ENCODE results near the gene CTDSPL.

CTDSPL gene

GRCh38 chr3:37864904-37865303, 3.2 kb downstream of the CTDSPL start:
- Histone ChIP-seq H3K9me2 (replicated peaks; ENCODE audit: insufficient read depth, low read length) (no peaks in the 10 kb centered on the region), H3K9ac (ENCODE audit: low read length) (no peak overlapping the region), H3K27ac (ENCODE audit: low read length) (no peak overlapping the region), H3K79me2 (ENCODE audit: low read length) (no peaks in the 10 kb centered on the region), H3K27me3 (replicated peaks; ENCODE audit: insufficient read depth, low read length) (no peaks in the 10 kb centered on the region), H3K4me2 (ENCODE audit: low read depth, low read length) (no peak overlapping the region), H3K36me3 (replicated peaks; ENCODE audit: insufficient read depth, low read length) (no peaks in the 10 kb centered on the region), H3F3A (ENCODE audit: insufficient read depth, low read length) (no peaks in the 10 kb centered on the region), H2AFZ (ENCODE audit: low read length) (no peak overlapping the region), H4K20me1 (ENCODE audit: insufficient read depth, low read length) (no peaks in the 10 kb centered on the region), H3K4me1 (ENCODE audit: low read length) (peaks cover 2% of the 10 kb centered on the region; the same call in 1 of the 2 replicates), H3K9me3 (replicated peaks; ENCODE audit: insufficient read depth, low read length) (no peaks in the 10 kb centered on the region), H3K4me3 (ENCODE audit: low read length) (no peak overlapping the region)
- DNase-seq, result peak; percentile 36
- no peak for TF ChIP-seq EZH2phosphoT487 (IDR thresholded peaks at IDR 0.05; ENCODE audit: low read length)
- 0 out of 2 replicates have a peak, but pooled peaks have one; percentile 7 for TF ChIP-seq CTCF (IDR thresholded peaks at IDR 0.05; ENCODE audit: low read length)

- Histone ChIP-seq H4K20me1 (ENCODE audit: insufficient read depth, low read length) (no peaks in the 10 kb centered on the region), H3K9me3 (replicated peaks; ENCODE audit: insufficient read depth, low read length) (no peaks in the 10 kb centered on the region), H2AFZ (ENCODE audit: low read length) (no peak overlapping the region), H3F3A (ENCODE audit: insufficient read depth, low read length) (no peaks in the 10 kb centered on the region), H3K36me3 (replicated peaks; ENCODE audit: insufficient read depth, low read length) (no peaks in the 10 kb centered on the region), H3K4me1 (ENCODE audit: low read length) (no peaks in the 10 kb centered on the region), H3K4me2 (ENCODE audit: low read depth, low read length) (no peak overlapping the region), H3K27me3 (replicated peaks; ENCODE audit: insufficient read depth, low read length) (no peaks in the 10 kb centered on the region), H3K79me2 (ENCODE audit: low read length) (no peaks in the 10 kb centered on the region), H3K4me3 (ENCODE audit: low read length) (no peak overlapping the region), H3K9me2 (replicated peaks; ENCODE audit: insufficient read depth, low read length) (no peaks in the 10 kb centered on the region), H3K9ac (ENCODE audit: low read length) (no peak overlapping the region), H3K27ac (ENCODE audit: low read length) (no peak overlapping the region)
- no peak for TF ChIP-seq EZH2 (optimal IDR thresholded peaks at IDR 0.05; ENCODE audit: low read depth, low read length)
- TF ChIP-seq EZH2phosphoT487 (IDR thresholded peaks at IDR 0.05; ENCODE audit: low read length), result no peak
- no peak for TF ChIP-seq CTCF (IDR thresholded peaks at IDR 0.05; ENCODE audit: low read length)
- no peak for DNase-seq
Observed at GRCh38 chr3:37867144-37867543, 5.5 kb downstream of the CTDSPL start.

GRCh38 chr3:37871858-37872257, 10.2 kb downstream of the CTDSPL start:
- Histone ChIP-seq H3K27ac (ENCODE audit: low read length) (no peak overlapping the region), H3K9me3 (replicated peaks; ENCODE audit: insufficient read depth, low read length) (no peaks in the 10 kb centered on the region), H3F3A (ENCODE audit: insufficient read depth, low read length) (no peaks in the 10 kb centered on the region), H3K4me1 (ENCODE audit: low read length) (no peaks in the 10 kb centered on the region), H3K9ac (ENCODE audit: low read length) (no peak overlapping the region), H4K20me1 (ENCODE audit: insufficient read depth, low read length) (no peaks in the 10 kb centered on the region), H3K4me2 (ENCODE audit: low read depth, low read length) (no peak overlapping the region), H2AFZ (ENCODE audit: low read length) (no peak overlapping the region), H3K36me3 (replicated peaks; ENCODE audit: insufficient read depth, low read length) (no peaks in the 10 kb centered on the region), H3K9me2 (replicated peaks; ENCODE audit: insufficient read depth, low read length) (no peaks in the 10 kb centered on the region), H3K27me3 (replicated peaks; ENCODE audit: insufficient read depth, low read length) (no peaks in the 10 kb centered on the region), H3K79me2 (ENCODE audit: low read length) (no peaks in the 10 kb centered on the region), H3K4me3 (ENCODE audit: low read length) (no peak overlapping the region)
- TF ChIP-seq CTCF (IDR thresholded peaks at IDR 0.05; ENCODE audit: low read length) (no peak), EZH2 (optimal IDR thresholded peaks at IDR 0.05; ENCODE audit: low read depth, low read length) (no peak), EZH2phosphoT487 (IDR thresholded peaks at IDR 0.05; ENCODE audit: low read length) (no peak)
- no peak for DNase-seq
